Activated CD8-positive, alpha-beta memory T cell treated with anti-CD3 and anti-CD28 coated beads, Interleukin-2, amount 50 U/mL, for 24 hours (primary cell): ENCODE data around the gene NUDT6.
"Not testable (repeated sequence)": the region's sequence is repeated elsewhere in the genome, so short reads cannot be mapped to it uniquely, and the experiment has no call there.

ENCODE experiments used
- DNase-seq: peaks from one replicate; pipeline ENCODE4 v3.0.0-alpha.2; 2020; ENCODE audit errors: extremely low read depth

NUDT6 gene, protein sequence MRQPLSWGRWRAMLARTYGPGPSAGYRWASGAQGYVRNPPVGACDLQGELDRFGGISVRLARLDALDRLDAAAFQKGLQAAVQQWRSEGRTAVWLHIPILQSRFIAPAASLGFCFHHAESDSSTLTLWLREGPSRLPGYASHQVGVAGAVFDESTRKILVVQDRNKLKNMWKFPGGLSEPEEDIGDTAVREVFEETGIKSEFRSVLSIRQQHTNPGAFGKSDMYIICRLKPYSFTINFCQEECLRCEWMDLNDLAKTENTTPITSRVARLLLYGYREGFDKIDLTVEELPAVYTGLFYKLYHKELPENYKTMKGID

DNA sequence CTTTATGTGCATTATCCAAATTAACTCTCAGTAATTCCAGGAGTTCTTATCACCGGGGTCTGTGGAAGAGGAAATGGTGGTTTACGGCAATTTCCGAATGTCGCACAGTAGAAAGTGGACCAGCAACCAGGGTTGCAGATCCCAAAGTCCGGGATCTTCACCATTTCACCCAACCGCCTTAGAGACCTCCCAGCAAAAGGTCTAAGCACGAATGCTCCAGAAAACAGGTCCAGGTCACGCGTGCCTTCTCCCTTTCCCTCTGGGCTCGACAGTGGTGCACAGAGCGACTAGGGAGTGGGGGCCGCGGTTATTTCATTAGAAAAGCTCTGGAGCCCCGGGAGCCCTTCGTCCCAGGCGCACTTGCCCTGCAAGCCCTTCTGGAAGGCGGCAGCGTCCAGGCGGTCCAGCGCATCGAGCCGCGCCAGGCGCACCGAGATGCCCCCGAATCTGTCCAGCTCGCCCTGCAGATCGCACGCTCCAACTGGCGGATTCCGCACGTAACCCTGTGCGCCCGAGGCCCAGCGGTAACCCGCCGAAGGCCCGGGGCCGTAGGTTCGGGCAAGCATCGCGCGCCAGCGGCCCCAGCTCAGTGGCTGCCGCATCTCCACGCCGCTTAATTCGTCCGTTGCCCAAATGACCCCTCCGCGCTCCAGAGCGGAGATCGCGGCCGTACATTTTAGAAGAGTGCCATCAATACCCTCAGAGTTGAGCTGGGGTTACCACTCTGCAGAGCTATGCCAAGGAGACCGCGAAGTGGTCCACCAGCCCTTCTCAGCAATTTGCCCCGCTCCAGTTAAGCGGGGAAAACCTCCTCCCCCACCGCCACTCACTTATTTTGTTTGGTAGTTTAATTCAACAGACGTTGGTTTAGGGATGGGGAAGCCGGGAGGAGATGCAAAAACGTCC, at the start of gene NUDT6:
TSS of gene NUDT6 (minus strand) at position 627 of the 906 bp plus-strand sequence. CDS start at position 602, 25 bp downstream.
- DNase-seq, result peak; percentile 0

DNA sequence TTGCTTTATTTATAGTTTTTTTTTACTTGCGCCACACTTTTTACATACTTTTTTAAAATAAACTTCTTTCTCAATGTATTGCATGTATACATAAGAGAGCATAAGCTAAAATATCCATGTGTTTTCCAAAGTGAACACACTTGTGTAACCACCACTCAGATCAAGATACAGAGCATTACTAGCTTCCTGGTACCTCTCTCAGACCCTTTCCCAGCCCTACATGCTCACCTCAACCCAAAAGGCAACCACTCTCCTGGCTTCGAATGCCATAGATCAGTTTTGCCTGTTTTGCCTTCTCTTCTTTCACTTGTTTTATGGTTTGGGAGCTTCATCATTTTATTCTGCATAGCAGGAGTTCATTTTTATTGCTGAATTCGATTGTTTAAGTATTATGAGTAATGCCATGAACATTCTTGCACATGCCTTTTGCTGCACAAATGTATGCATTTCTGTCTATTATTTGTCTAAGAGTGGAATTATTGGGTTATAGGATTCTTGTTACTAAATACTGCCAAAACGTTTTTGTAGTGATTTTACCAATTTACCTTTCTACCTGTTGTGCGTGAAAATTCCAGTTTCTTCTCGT, 45.9 kb upstream of the NUDT6 start:
- no peak for DNase-seq

DNA sequence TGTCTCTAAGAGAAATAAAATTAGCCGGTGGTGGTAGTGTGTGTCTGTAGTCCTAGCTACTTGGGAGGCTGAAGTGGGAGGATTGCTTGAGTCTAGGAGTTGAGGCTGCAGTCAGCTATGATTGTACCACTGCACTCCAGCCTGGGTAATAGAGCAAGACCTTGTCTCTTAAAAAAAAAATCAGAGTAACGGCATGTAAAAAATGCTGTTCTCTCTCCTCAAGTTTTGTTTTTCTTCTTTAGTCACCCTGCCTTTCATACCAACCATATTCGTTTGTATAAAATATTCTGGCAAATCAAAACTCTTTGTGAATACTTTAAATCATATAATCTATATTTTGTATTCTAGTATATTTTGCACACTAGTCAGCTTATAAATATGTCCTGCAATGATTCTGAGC, 44.8 kb upstream of the NUDT6 start:
- DNase-seq, result no peak

DNA sequence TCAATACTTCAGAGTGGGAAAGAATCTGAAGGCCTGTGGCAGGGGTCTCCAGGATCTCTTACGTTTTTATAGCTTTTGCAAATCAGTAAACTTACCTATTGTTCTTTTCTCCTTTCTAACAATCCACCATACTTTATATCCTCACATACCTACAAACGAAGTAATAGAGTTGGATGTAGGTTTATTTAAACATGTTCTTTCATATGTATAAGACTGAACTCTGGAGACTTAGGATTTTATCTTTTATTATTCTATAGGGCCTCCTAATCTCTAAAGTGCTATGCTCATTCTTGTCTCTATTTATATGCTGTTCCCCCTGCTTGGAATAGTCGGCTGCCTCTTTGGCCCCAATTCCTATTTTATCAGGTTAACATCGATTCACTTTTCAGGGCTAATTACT, 43.8 kb upstream of the NUDT6 start:
- no peak for DNase-seq

- no peak for DNase-seq
Measured at GRCh38 chr4:122963216-122963615, 40.8 kb upstream of the NUDT6 start.

GRCh38 chr4:122960611-122961000, 38.2 kb upstream of the NUDT6 start:
- no peak for DNase-seq

GRCh38 chr4:122959981-122960610, 37.7 kb upstream of the NUDT6 start:
- DNase-seq, result no peak

- DNase-seq, result no peak
Measured at GRCh38 chr4:122959441-122959840, 37.0 kb upstream of the NUDT6 start.

DNA sequence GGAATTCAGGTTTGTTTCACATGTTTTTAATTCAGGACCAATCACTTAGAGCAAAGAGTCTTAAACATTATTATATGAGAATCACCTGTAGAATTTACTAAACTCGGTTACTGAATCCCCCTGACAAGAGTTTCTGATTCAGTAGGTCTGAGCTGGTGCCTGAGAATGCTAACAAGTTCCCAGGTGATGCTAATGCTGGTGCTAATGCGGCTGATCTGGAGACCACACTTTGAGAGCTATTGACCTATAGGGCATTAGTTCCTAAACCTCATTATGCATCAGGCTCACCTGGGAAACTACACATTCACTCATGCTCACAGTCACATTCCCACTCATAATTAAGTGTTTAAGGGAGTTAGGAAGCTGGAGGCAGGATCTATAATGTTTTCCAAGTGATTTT, 36.1 kb upstream of the NUDT6 start:
- no peak for DNase-seq

- no peak for DNase-seq
Measured at GRCh38 chr4:122953924-122954323, 31.5 kb upstream of the NUDT6 start.

DNA sequence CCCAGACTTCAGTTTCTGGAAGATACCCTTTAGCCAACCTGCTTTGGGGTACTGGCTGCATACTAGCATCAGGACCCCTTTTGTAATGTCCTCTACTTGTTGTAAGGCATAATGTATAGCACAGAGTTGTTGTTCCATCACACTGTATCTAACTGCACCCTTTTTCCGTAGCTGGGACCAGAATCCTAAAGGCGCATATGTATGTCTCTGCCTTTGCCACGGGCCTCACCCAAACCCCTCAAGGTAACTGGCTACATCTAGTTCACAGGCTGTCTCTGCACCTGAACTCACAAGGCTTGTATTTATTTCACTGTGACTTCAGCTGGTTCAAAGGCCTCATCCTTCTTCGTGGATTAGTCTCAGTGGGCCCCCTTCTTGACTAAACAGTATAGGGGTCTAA, 29.6 kb upstream of the NUDT6 start:
- no peak for DNase-seq

- DNase-seq, result no peak
Measured at GRCh38 chr4:122948671-122949070, 26.3 kb upstream of the NUDT6 start.

DNA sequence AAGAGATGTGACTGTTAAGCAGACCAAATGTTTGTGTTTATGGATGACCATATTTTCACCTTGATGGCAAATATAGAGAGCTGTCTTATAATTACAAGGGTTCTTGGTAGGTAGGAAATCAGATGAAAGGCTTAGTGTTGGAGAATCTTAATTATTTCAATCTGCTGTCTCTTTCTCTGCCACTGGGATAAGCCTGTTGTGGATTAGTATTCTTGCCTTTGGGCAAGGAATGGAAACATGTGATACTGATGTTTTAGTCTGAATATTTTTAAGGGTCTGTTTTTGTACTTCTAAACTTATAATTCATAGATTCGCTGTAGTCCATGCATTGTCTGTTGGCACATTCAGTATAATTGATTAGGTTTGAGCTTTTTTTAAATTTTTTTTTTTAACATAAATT, 23.7 kb upstream of the NUDT6 start:
- DNase-seq, result no peak

DNA sequence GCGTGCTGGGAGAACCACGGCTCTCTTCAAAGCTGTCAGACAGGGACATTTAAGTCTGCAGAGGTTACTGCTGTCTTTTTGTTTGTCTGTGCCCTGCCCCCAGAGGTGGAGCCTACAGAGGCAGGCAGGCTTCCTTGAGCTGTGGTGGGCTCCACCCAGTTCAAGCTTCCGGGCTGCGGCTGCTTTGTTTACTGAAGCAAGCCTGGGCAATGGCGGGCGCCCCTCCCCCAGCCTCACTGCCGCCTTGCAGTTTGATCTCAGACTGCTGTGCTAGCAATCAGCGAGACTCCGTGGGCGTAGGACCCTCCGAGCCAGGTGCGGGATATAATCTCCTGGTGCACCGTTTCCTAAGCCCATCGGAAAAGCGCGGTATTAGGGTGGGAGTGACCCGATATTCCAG, 22.7 kb upstream of the NUDT6 start:
- not testable (repeated sequence) for DNase-seq

GRCh38 chr4:122932763-122933162, 10.4 kb upstream of the NUDT6 start:
- no peak for DNase-seq

GRCh38 chr4:122930862-122931261, 8.5 kb upstream of the NUDT6 start:
- DNase-seq, result no peak

DNA sequence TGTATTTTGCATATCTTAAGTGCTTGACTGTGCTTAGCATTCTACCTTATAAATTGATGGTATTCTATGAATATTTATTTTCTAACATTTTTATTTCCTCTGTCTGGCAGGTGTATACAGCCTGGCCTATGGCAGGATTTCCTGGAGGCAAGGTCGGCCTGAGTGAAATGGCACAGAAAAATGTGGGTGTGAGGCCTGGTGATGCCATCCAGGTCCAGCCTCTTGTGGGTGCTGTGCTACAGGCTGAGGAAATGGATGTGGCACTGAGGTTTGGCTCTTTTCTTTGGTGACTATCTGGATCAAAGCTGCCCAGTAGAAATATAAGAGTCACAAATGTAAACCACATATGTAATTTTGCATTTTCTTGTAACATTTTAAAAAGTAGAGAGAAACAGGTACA, 6.5 kb upstream of the NUDT6 start:
- DNase-seq, result no peak

DNA sequence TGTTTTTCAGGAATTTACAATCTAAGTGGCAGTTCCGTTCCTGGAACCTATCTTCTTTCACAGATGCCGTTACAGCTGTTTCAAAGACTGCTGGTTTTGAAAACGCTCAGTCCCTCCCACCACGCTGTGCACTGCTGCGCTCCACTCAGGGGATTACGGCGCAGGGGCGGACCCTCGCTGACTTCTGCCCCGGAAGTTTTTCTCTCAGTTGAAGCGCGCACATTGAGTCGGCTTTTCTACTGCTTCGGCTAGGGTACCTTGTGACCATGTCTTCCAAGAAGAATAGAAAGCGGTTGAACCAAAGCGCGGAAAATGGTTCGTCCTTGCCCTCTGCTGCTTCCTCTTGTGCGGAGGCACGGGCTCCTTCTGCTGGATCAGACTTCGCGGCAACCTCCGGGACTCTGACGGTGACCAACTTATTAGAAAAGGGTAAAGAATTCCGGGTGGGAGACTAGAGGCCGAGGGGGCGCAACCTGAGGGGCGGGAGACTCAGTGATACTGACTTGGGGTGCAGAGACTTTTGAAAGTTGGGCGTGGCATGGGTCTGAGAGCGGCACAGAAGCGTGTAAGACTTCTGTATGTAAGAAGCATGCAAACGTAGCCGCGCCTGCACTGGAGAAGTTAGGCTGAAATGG, 597 bp upstream of the NUDT6 start:
- peak; percentile 76 for DNase-seq

DNA sequence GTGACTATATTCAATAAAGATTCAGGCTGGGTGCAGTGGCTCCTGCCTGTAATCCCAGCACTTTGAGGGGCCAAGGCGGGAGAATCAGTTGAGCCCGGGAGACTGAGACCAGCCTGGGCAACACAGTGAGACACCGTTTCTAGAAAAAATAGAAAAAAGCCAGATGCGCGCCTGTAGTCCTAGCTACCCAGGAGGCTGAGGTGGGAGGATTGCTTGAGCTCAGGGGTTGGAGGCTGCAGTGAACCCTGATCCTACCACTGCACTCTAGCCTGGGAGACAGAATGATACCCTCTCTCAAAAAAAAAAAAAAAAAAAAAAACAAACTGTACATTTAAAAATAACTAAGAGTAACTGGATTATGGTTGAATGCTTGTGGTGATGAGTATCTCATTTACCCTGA, 1.1 kb downstream of the NUDT6 start:
- no peak for DNase-seq

- no peak for DNase-seq
Measured at GRCh38 chr4:122920473-122920872, 1.9 kb downstream of the NUDT6 start.

DNA sequence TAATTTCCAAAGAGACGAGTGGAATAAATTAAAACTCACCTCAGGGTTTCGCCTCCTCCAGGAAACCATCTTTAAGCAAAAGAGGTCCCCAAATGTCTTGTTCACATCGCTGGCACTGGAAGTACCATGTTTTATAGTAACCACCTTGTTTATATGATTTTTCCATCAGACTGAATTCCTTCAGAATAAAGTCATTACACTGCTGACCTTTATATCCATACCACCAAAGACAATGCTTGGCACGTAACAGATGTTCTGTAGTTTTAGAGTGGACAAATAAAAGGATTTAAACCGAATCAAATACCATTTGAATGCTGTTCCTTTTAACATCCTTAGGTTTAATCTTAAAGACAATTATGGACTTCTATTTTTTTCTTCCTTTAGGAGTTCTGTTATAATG, 4.7 kb downstream of the NUDT6 start:
- DNase-seq, result no peak

DNA sequence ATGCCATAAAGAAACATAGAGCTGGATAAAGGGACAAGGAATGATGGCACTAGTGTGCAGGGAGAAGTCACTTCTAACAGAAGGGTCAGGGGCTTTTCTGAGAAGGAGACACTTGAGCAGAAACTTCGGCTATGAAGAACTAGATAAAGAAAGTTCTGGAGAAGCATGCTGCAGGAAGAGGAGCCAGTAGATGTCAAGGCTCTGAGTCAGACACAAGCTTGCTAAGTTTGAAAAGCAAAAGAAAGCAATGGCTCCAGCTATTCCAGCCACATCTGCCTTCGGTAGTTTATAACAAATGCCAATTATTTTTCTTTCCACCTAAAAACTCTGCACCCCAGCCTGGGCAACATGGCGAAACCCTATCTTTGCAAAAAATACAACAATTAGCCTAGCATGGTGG, 7.5 kb downstream of the NUDT6 start:
- no peak for DNase-seq
